ENCODE measurements around the gene PPP1R37.

PPP1R37 gene

GRCh38 chr19:45147835-45148676, 55.1 kb downstream of the PPP1R37 start:
- CTCF ChIA-PET, result interaction anchor here (1.6 to 1.8 kb wide), 3 partner anchors 7 to 23 kb away, joined by 4 to 6 read pairs (median 5); no protein-coding TSS in a partner anchor
- POLR2A ChIA-PET, result no interaction called here
- TF ChIP-seq CTCF (IDR thresholded peaks at IDR 0.05; ENCODE audit: insufficient read depth, low read length, missing control alignments), result no peak
- no peak for DNase-seq (ENCODE audit: low read depth, low spot score)
- no peak overlapping the region for H3K4me3 ChIP-seq (ENCODE audit: low read depth, low read length)

GRCh38 chr19:45149129-45149528, 56.1 kb downstream of the PPP1R37 start:
- no peak for DNase-seq (ENCODE audit: low read depth, low spot score)
- no peak for TF ChIP-seq CTCF (IDR thresholded peaks at IDR 0.05; ENCODE audit: insufficient read depth, low read length, missing control alignments)
- ChIA-PET POLR2A (no interaction called here), CTCF (interaction anchor here (0.9 to 1.8 kb wide), 7 partner anchors 8 to 109 kb away, joined by 3 to 6 read pairs (median 4); partner anchors contain the start of gene TRAPPC6A)
- no peak overlapping the region for H3K4me3 ChIP-seq (ENCODE audit: low read depth, low read length)

- no peak overlapping the region for H3K4me3 ChIP-seq (ENCODE audit: low read depth, low read length)
- DNase-seq (ENCODE audit: low read depth, low spot score), result no peak
- ChIA-PET CTCF (interaction anchor here (0.9 to 1.8 kb wide), 4 partner anchors 10 to 28 kb away, joined by 3 to 4 read pairs (median 4); partner anchors contain the start of gene TRAPPC6A), POLR2A (no interaction called here)
- no peak for TF ChIP-seq CTCF (IDR thresholded peaks at IDR 0.05; ENCODE audit: insufficient read depth, low read length, missing control alignments)
Observed at GRCh38 chr19:45150180-45150579, 57.2 kb downstream of the PPP1R37 start.

GRCh38 chr19:45150751-45151281, 57.8 kb downstream of the PPP1R37 start:
- H3K4me3 ChIP-seq (ENCODE audit: low read depth, low read length), result no peak overlapping the region
- ChIA-PET POLR2A (no interaction called here), CTCF (interaction anchor here (0.9 kb wide), 1 partner anchor 24 kb away, joined by 3 read pairs; no protein-coding TSS in a partner anchor)
- DNase-seq (ENCODE audit: low read depth, low spot score), result no peak
- no peak for TF ChIP-seq CTCF (IDR thresholded peaks at IDR 0.05; ENCODE audit: insufficient read depth, low read length, missing control alignments)

GRCh38 chr19:45151320-45151719, 58.3 kb downstream of the PPP1R37 start:
- ChIA-PET CTCF (interaction anchor here (1.3 kb wide), 1 partner anchor 15 kb away, joined by 4 read pairs; no protein-coding TSS in a partner anchor), POLR2A (no interaction called here)
- DNase-seq (ENCODE audit: low read depth, low spot score), result no peak
- H3K4me3 ChIP-seq (ENCODE audit: low read depth, low read length), result no peak overlapping the region
- no peak for TF ChIP-seq CTCF (IDR thresholded peaks at IDR 0.05; ENCODE audit: insufficient read depth, low read length, missing control alignments)
